Esophagus mucosa (tissue), 1 donor: ENCODE results near the gene IZUMO4. TPM values are rescaled to one million over a fixed set of nuclear protein-coding genes. Genes with fewer than 3 reads are reported as not detected.
"Not testable (repeated sequence)": the region's sequence is repeated elsewhere in the genome, so short reads cannot be mapped to it uniquely, and the experiment has no call there.

Source experiments
- ATAC-seq: fragments of 200-7000 bp; cut with Tn5 transposase; one replicate; pipeline ENCODE4 v1.9.1; 2020
- total RNA-seq: library from RNA; stranded (reverse); gene quantifications from one replicate; pipeline ENCODE4 v1.2.4, GENCODE V29; 2023
- donor health status: DM: yes; HTN: yes; CAD: no.

The IZUMO4 gene
- total RNA-seq, 1 donor from 2014 or later: 4.7 TPM

GRCh38 chr19:2083174-2083854 lies 13.4 kb upstream of the IZUMO4 start:
- no peak for ATAC-seq

DNA sequence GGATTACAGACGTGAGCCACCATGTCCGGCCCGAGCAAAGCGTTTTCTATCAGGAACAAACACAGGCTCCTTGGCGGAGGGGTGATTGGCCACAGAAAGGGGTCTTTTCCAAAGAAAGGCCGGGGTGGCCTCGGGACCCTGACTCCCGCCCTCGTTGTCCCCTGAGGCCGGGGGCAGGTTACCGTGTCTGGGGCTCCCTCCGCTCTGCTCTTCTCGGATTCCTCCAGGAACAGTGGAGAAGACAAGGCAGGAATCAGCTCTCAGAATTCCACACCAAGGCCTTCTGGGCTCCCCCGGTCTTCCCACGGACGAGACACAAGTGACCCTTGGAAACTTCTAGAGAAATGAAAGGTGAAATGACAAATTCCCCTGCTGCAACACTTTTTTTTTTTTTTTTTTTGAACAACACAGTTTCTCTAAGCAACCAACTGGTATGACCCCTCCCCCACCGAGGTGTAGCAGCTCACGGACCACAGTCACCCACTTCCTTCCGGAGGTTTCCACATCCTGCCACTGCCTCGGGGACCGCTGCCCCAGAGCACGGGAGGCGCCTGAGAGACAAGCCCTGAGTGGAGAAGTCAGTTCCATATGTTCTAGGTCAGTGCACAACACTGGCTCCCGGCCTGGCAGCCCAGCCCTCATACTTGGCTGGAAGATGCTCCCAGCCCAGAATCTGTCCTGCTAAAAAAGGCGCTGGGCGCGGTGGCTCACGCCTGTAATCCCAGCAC lies 11.6 kb upstream of the IZUMO4 start:
- peak; percentile 35 for ATAC-seq

GRCh38 chr19:2086695-2087620 lies 9.8 kb upstream of the IZUMO4 start:
- peak; percentile 51 for ATAC-seq

DNA sequence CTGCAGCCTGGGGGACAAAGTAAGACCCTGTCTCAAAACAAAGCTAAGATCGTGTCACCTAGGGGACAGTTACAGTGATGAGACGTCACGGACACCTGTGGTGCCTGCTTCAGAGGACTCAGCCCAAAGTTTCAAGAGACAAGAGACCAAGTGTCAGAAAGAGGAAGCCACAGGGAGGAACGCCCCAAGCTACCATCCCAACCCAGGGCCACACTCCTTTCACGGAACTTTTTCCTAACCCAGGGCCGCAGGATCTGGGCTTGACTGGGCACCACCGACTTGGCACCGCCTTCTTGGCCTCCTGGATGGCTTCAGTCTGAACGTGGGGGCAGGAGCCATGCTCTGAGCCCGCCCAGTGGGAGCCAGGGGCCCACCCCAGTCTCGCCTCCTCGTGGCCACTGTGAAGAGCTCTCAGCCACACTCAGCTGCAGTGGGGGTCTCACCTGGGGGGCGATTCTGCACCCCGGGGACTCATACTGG lies 9.1 kb upstream of the IZUMO4 start:
- ATAC-seq: no peak

DNA sequence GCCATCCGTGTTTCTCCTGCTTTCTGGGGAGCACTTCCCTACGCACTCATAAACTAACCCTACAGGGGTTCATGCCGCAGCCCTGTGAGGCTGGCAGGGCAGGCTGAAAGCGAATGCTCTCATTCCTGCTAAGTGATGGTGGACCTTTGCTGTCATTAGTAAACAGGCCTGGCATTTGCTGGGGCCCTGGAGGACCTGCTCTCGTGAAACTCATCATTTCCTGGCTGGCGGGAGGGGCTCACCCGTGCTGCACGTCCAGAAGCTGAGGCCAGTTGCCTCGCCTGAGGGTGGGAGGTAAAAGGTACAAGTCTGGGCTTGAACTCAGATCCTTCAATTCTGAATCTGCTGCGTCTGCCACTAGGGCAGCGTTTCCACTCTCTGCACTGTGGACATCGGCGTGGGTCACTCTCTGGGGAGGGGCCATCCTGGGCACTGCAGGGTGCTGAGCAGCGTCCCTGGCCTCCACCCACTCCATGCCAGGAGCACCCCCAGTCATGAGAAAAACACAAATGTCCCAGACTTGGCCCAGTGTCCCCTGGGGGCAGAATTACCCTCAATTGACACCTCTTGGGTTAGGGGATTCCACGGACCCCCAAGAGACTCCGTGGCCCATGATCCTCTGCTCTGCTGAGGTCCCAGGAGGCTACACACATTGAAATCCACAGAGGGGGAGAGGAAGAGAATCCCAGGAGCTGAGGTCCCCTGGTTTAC lies 7.6 kb upstream of the IZUMO4 start:
- peak; percentile 48 for ATAC-seq

- ATAC-seq: no peak
Measured at GRCh38 chr19:2089727-2090053, 7.0 kb upstream of the IZUMO4 start.

- not testable (repeated sequence) for ATAC-seq
Measured at GRCh38 chr19:2091926-2092525, 4.7 kb upstream of the IZUMO4 start.

GRCh38 chr19:2096034-2096479 lies 658 bp upstream of the IZUMO4 start, which contains the start of gene MOB3A:
Gene MOB3A, minus strand, starts transcription at chr19:2096326. Its CDS starts 17,766 bp downstream, at chr19:2078560.
- ATAC-seq: peak; percentile 65

DNA sequence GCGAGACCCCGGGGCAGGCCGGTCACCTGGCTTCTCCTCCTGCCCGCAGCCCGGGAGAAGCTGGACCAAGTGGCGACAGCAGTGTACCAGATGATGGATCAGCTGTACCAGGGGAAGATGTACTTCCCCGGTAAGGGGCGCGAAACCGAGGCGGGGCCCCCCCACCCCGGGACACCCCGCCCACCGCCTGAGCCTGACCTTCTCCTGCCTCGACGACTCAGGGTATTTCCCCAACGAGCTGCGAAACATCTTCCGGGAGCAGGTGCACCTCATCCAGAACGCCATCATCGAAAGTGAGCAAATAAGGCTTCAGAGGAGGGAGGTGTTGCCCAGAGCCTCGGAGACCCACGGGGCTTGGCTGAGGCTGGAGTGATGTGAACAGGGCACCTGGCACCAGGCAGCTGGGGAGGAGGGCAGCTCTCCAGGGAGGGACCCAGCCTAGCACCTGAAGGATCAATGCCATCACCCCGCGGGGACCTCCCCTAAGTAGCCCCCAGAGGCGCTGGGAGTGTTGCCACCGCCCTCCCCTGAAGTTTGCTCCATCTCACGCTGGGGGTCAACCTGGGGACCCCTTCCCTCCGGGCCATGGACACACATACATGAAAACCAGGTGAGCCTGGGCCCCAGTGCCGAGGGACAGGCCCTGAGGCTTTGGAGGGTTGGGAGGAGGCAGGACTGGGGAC lies 629 bp downstream of the IZUMO4 start:
- ATAC-seq: peak; percentile 0

- ATAC-seq: no peak
Measured at GRCh38 chr19:2097886-2098327, 1.2 kb downstream of the IZUMO4 start.

- no peak for ATAC-seq
Measured at GRCh38 chr19:2099054-2099501, 2.4 kb downstream of the IZUMO4 start.

- no peak for ATAC-seq
Measured at GRCh38 chr19:2099937-2100718, 3.4 kb downstream of the IZUMO4 start.

DNA sequence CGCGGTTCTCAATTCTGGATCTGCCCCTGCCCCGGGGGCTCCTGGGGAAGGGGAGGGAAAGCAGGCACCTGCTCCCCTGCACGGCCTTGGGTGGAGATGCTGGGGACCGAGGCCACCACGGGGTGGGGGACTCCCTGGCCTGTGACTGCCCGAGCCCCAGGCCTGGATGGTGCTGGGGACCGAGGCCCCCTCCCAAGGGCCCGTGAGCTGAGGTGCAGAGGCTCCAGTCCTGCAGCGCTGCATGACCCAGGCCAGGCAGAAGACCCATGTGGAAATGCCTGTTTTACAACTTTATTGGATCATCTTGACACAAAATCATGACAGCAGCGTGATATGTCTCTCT lies 4.0 kb downstream of the IZUMO4 start:
- ATAC-seq: no peak

DNA sequence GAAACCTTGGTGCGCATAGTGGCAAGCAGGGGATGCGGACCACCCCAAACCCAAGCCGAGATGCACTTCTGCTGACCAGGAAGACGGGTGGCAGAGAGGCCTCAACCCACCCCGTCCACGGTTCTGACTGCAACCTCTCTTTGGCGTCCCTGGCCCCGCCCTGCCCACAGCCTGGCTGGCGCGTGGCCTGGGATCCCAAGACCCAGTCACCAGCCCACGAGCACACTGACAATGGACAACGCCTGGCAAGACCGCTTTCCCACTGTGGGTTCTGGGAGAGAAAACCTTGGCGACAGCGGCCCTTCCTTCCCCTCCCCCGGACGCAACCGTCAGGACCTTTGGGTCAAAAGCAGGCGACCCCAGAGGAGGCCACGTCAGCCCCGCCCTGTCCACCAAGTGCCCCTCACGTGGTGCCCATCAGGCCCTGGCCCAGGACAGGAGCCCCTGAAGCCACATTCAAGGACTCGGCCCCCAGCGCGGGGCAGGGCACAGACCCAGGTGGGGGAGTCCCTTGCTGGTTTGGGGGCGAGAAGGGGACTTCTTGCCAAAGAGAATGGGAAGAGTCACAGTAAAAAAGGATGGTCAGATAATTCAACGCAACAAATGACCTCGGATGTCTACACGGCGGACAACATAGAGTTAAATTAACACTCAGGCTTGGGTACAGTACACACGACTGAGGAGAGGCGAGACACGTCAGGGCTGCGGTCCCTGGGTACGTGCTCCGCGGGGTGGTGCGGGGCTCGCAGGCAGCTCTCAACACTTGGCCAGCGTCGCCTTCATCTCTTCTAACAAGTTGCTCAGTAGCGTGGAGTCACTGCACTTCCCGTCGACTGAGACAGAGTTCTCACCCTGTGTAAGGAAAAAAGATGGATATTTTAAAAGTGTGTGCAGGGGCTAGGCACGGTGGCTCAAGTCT lies 5.0 kb downstream of the IZUMO4 start:
- ATAC-seq: no peak

GRCh38 chr19:2103045-2103707 lies 6.5 kb downstream of the IZUMO4 start:
- no peak for ATAC-seq

DNA sequence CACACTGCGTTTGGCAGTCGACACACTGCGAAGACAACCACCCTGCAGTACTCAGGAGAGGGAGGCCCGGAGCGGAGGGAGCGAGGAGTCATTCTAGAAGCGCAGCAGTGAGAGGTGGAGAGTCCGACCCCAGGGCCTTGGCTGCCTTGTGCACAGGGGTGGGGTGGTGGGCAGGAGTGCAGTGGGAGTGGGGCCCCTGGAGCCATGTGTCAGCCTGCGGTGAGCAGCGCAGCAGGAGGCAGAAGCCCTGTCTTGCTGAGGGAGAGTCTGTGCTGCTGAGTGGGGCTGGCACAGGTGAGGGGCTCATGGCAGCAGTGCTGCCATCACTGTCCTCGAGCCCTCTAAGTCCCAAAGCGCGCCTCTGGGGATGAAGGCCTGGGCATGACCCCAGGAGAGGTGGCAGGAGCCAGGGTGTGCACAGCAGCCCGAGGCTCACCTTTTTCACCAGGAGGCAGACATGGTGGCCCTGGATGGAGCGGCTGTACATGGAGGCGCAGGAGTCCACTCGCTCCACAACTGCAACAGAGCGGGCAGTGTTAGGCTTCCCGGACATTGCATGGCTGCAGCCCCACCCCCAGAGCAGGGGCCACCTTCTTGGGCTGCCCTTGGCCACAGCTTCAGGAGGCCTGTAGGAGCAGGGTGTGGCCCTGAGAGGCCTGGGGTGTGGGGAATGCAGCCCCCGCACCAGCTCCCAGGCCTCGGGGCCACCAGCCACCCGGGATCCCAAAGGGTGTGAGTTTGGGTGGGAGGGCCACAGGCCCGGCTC lies 11.7 kb downstream of the IZUMO4 start:
- peak; percentile 2 for ATAC-seq

- ATAC-seq: no peak
Measured at GRCh38 chr19:2109046-2109864, 12.5 kb downstream of the IZUMO4 start.
